Measurements from ENCODE around the gene MARS1.
A peak's percentile ranks its signal among the peaks of the same experiment; 100 is the strongest.
"Not testable (repeated sequence)": the region's sequence is repeated elsewhere in the genome, so short reads cannot be mapped to it uniquely, and the experiment has no call there.

MARS1 gene

DNA sequence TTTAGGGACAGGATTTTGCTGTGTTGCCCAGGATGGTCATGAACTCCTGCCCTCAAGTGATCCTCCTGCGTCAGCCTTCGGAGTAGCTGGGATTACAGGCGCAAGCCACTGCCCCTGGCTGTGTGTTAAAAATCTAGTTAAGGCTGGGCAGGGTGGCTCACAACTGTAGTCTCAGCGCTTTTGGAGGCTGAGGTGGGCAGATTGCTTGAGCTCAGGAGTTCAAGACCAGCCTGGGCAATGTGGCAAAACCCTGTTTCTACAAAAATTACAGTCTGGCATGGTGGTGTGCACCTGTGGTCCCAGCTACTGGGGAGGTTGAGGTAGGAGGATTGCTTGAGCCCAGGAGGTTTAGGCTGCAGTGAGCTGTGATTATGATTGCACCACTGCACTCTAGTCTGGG is 23.3 kb downstream of the MARS1 start:
- H3K36me3 ChIP-seq (ENCODE audit: insufficient read depth, low read length): peaks cover 80% of the 10 kb centered on the region
- H3K4me3 ChIP-seq: no peak overlapping the region
- no peak overlapping the region for H3K9ac ChIP-seq (ENCODE audit: insufficient read length)
- H3K9me3 ChIP-seq (ENCODE audit: low read depth, low read length): no peaks in the 10 kb centered on the region
- DNase-seq (ENCODE audit: low read depth, low spot score): no peak
- TF ChIP-seq POLR2AphosphoS5 (IDR thresholded peaks at IDR 0.05; ENCODE audit: borderline replicate concordance, low read depth, low read length): no peak
- no peak for TF ChIP-seq EZH2 (IDR thresholded peaks at IDR 0.05)
- TF ChIP-seq FOXP2 (optimal IDR thresholded peaks at IDR 0.05; ENCODE audit: control extremely low read depth, extremely low read length, insufficient read depth): no peak
- no peak overlapping the region for H3K27ac ChIP-seq

DNA sequence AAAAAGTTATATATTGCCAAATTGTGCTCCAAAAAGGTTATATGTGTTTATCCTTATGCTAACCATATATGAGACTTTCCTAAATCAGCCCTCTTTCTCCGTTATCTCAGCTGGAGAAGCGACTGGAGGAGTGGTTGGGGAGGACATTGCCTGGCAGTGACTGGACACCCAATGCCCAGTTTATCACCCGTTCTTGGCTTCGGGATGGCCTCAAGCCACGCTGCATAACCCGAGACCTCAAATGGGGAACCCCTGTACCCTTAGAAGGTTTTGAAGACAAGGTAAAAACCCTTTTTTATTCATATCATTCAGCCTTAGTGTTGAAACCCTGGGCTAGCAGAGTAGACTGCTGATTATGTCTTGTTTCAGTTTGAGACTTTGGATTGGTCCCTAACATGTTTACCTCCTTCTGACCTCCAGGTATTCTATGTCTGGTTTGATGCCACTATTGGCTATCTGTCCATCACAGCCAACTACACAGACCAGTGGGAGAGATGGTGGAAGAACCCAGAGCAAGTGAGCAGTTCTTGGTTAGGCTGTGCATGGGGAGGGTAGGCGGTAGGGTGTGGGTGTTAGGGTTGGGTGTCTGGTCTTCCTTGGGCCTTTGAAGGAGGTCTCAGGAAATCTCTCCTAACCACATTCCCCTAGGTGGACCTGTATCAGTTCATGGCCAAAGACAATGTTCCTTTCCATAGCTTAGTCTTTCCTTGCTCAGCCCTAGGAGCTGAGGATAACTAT is 23.9 kb downstream of the MARS1 start:
- Histone ChIP-seq H3K9me3 (ENCODE audit: low read depth, low read length) (no peaks in the 10 kb centered on the region), H3K9ac (ENCODE audit: insufficient read length) (no peak overlapping the region), H3K36me3 (ENCODE audit: insufficient read depth, low read length) (peaks cover 81% of the 10 kb centered on the region), H3K4me3 (no peak overlapping the region), H3K27ac (no peak overlapping the region)
- no peak for TF ChIP-seq POLR2AphosphoS5 (IDR thresholded peaks at IDR 0.05; ENCODE audit: borderline replicate concordance, low read depth, low read length)
- no peak for DNase-seq (ENCODE audit: low read depth, low spot score)

GRCh38 chr12:57512665-57513064 is 24.8 kb downstream of the MARS1 start:
- Histone ChIP-seq H3K9ac (ENCODE audit: insufficient read length) (no peak overlapping the region), H3K27ac (no peak overlapping the region), H3K9me3 (ENCODE audit: low read depth, low read length) (no peaks in the 10 kb centered on the region), H3K36me3 (ENCODE audit: insufficient read depth, low read length) (peaks cover 90% of the 10 kb centered on the region), H3K4me3 (no peak overlapping the region)
- DNase-seq (ENCODE audit: low read depth, low spot score): no peak
- TF ChIP-seq FOXP2 (optimal IDR thresholded peaks at IDR 0.05; ENCODE audit: control extremely low read depth, extremely low read length, insufficient read depth) (no peak), EZH2 (IDR thresholded peaks at IDR 0.05) (no peak), POLR2AphosphoS5 (IDR thresholded peaks at IDR 0.05; ENCODE audit: borderline replicate concordance, low read depth, low read length) (no peak)

- peaks cover 96% of the 10 kb centered on the region for H3K36me3 ChIP-seq (ENCODE audit: insufficient read depth, low read length)
- H3K4me3 ChIP-seq: no peak overlapping the region
- DNase-seq (ENCODE audit: low read depth, low spot score): no peak
- H3K27ac ChIP-seq: 0 out of 2 replicates have a peak overlapping the region, but pooled peaks have one; percentile 25
- no peak for TF ChIP-seq FOXP2 (optimal IDR thresholded peaks at IDR 0.05; ENCODE audit: control extremely low read depth, extremely low read length, insufficient read depth)
- TF ChIP-seq EZH2 (IDR thresholded peaks at IDR 0.05): no peak
- TF ChIP-seq POLR2AphosphoS5 (IDR thresholded peaks at IDR 0.05; ENCODE audit: borderline replicate concordance, low read depth, low read length): no peak
- no peak overlapping the region for H3K9ac ChIP-seq (ENCODE audit: insufficient read length)
- H3K9me3 ChIP-seq (ENCODE audit: low read depth, low read length): no peaks in the 10 kb centered on the region
Observed at GRCh38 chr12:57513266-57513665, 25.4 kb downstream of the MARS1 start.

DNA sequence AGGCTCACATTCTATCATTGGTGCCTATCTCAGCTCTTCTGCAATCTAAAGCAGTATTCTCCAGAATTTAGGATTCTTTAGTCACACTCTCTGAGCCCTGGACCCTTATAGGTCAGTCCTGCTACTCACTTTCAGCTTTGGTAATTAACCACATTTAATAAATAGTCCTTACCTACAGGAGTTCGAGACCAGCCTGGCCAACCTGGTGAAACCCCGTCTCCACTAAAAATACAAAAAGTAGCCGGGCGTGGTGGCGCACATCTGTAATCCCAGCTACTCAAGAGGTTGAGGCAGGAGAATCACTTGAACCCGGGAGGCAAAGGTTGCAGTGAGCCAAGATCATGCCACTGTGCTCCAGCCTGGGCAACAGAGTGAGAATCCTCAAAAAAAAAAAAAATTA is 25.8 kb downstream of the MARS1 start:
- 0 out of 2 replicates have a peak overlapping the region, but pooled peaks have one; percentile 25 for H3K27ac ChIP-seq
- not testable (repeated sequence) for H3K9ac ChIP-seq (ENCODE audit: insufficient read length); DNase-seq (ENCODE audit: low read depth, low spot score); H3K4me3 ChIP-seq; H3K9me3 ChIP-seq (ENCODE audit: low read depth, low read length)
- peaks cover 98% of the 10 kb centered on the region for H3K36me3 ChIP-seq (ENCODE audit: insufficient read depth, low read length)

- H3K36me3 ChIP-seq (ENCODE audit: insufficient read depth, low read length): peaks cover 99% of the 10 kb centered on the region
- not testable (repeated sequence) for H3K9me3 ChIP-seq (ENCODE audit: low read depth, low read length); H3K9ac ChIP-seq (ENCODE audit: insufficient read length); DNase-seq (ENCODE audit: low read depth, low spot score); H3K4me3 ChIP-seq
- peak overlapping the region; percentile 93; the same call in 1 of the 2 replicates for H3K27ac ChIP-seq
Observed at GRCh38 chr12:57514246-57514645, 26.4 kb downstream of the MARS1 start.

DNA sequence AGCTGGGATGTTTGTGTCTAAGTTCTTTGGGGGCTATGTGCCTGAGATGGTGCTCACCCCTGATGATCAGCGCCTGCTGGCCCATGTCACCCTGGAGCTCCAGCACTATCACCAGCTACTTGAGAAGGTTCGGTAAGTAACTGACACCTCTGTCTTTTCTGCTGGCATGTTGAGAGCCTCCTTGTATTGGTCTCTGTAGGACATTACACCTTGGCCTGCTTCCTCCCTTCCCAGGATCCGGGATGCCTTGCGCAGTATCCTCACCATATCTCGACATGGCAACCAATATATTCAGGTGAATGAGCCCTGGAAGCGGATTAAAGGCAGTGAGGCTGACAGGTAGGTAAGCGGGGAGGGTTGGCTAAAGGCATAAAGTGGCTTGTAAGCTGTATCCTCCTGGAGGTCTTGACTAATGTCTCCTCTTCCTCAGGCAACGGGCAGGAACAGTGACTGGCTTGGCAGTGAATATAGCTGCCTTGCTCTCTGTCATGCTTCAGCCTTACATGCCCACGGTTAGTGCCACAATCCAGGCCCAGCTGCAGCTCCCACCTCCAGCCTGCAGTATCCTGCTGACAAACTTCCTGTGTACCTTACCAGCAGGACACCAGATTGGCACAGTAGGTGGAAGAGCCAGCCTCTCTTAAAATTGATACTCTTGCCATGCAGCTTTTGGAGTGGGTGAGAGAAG is 27.0 kb downstream of the MARS1 start:
- no peak for TF ChIP-seq EZH2 (IDR thresholded peaks at IDR 0.05)
- TF ChIP-seq POLR2AphosphoS5 (IDR thresholded peaks at IDR 0.05; ENCODE audit: borderline replicate concordance, low read depth, low read length): no peak
- no peak for TF ChIP-seq FOXP2 (optimal IDR thresholded peaks at IDR 0.05; ENCODE audit: control extremely low read depth, extremely low read length, insufficient read depth)
- Histone ChIP-seq H3K9ac (ENCODE audit: insufficient read length) (no peak overlapping the region), H3K27ac (peak overlapping the region; percentile 93), H3K9me3 (ENCODE audit: low read depth, low read length) (no peaks in the 10 kb centered on the region), H3K4me3 (no peak overlapping the region), H3K36me3 (ENCODE audit: insufficient read depth, low read length) (peaks cover 99% of the 10 kb centered on the region)
- no peak for DNase-seq (ENCODE audit: low read depth, low spot score)

DNA sequence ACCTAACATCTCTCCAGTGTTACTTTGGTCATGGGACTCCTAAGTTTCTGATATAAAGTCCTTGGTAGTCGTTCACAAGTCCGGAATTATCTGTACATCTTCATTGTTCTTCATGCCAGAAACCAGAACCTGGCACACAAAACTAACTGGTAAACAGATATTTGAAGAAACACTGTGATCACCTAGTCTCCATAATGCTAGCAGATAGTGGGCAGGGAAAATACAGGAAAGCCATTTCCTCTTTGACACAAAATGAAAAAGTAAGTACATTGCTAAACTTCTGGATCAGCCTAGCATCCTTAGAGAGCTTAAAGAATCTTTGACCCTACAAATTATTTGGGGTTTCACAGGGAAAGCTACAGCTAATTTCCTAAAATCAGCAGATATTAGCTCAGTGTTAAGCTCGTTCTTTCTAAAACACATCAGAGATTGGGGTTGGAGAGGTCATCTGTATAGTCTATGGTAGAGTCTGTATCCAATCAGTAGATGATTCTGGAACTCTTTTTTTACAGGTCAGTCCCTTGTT is 27.6 kb downstream of the MARS1 start:
- Histone ChIP-seq H3K27ac (peak overlapping the region; percentile 93), H3K9ac (ENCODE audit: insufficient read length) (no peak overlapping the region), H3K36me3 (ENCODE audit: insufficient read depth, low read length) (peaks cover 95% of the 10 kb centered on the region), H3K9me3 (ENCODE audit: low read depth, low read length) (no peaks in the 10 kb centered on the region), H3K4me3 (no peak overlapping the region)
- TF ChIP-seq FOXP2 (optimal IDR thresholded peaks at IDR 0.05; ENCODE audit: control extremely low read depth, extremely low read length, insufficient read depth) (no peak), EZH2 (IDR thresholded peaks at IDR 0.05) (no peak), POLR2AphosphoS5 (IDR thresholded peaks at IDR 0.05; ENCODE audit: borderline replicate concordance, low read depth, low read length) (no peak; the same call in 1 of the 2 replicates)
- DNase-seq (ENCODE audit: low read depth, low spot score): no peak

All from SK-N-MC (cell line).